ENCODE data around the gene E2F3.

- TF ChIP-seq CTCF (IDR thresholded peaks at IDR 0.05), result no peak
- no peak for TF ChIP-seq EP300 (IDR thresholded peaks at IDR 0.05)
- TF ChIP-seq POLR2A (IDR thresholded peaks at IDR 0.05), result no peak
Measured at GRCh38 chr6:20362623-20363022, 39.1 kb upstream of the E2F3 start.
